ENCODE data around the gene SNAPIN. TPM values are rescaled to one million over a fixed set of nuclear protein-coding genes. Genes with fewer than 3 reads are reported as not detected.

Gene SNAPIN
- total RNA-seq, 1 donor from 2014 or later = 43.2 TPM

GRCh38 chr1:153613406-153613805 is 45.1 kb upstream of the SNAPIN start:
- no peaks in the 10 kb centered on the region for H3K27me3 ChIP-seq
- DNase-seq (ENCODE audit: extremely low spot score in 2 of 2) = no peak
- H3K4me3 ChIP-seq = peak overlapping the region; percentile 52 to 68
- H3K36me3 ChIP-seq = no peaks in the 10 kb centered on the region
- H3K9me3 ChIP-seq = no peaks in the 10 kb centered on the region
- H3K27ac ChIP-seq = peak overlapping the region; percentile 96
- H3K4me1 ChIP-seq = peaks cover 77% of the 10 kb centered on the region
- no peak for TF ChIP-seq POLR2A (IDR thresholded peaks at IDR 0.05)
- no peak for TF ChIP-seq POLR2AphosphoS5 (IDR thresholded peaks at IDR 0.05; ENCODE audit: insufficient read depth in 1 of 2, low read depth in 1 of 2)
- TF ChIP-seq CTCF (IDR thresholded peaks at IDR 0.05) = no peak
- intact Hi-C loops (cut with DNase I) = loop anchor here (5.0 kb wide), 1 partner anchor 101 kb away; no protein-coding TSS in a partner anchor

- no peaks in the 10 kb centered on the region for H3K27me3 ChIP-seq
- TF ChIP-seq CTCF (IDR thresholded peaks at IDR 0.05) = no peak
- TF ChIP-seq POLR2AphosphoS5 (IDR thresholded peaks at IDR 0.05; ENCODE audit: insufficient read depth in 1 of 2, low read depth in 1 of 2) = no peak
- TF ChIP-seq POLR2A (IDR thresholded peaks at IDR 0.05) = no peak
- intact Hi-C loops (cut with DNase I) = loop anchor here (5.0 kb wide), 1 partner anchor 102 kb away; no protein-coding TSS in a partner anchor
- no peaks in the 10 kb centered on the region for H3K36me3 ChIP-seq
- peak overlapping the region; percentile 96 for H3K27ac ChIP-seq
- no peaks in the 10 kb centered on the region for H3K9me3 ChIP-seq
- DNase-seq (ENCODE audit: extremely low spot score in 2 of 2) = no peak
- peaks cover 69% of the 10 kb centered on the region for H3K4me1 ChIP-seq
- H3K4me3 ChIP-seq = peak overlapping the region in 1 of 2 donors; percentile 40
These were observed 44.2 kb upstream of the SNAPIN start for GRCh38 chr1:153614189-153614900.

GRCh38 chr1:153614906-153615305 is 43.6 kb upstream of the SNAPIN start:
- peak overlapping the region; percentile 96 for H3K27ac ChIP-seq
- no peaks in the 10 kb centered on the region for H3K36me3 ChIP-seq
- no peaks in the 10 kb centered on the region for H3K27me3 ChIP-seq
- H3K9me3 ChIP-seq = no peaks in the 10 kb centered on the region
- DNase-seq (ENCODE audit: extremely low spot score in 2 of 2) = no peak
- intact Hi-C loops (cut with DNase I) = loop anchor here (5.0 kb wide), 1 partner anchor 103 kb away; no protein-coding TSS in a partner anchor
- H3K4me3 ChIP-seq = peak overlapping the region in 1 of 2 donors; percentile 40
- TF ChIP-seq POLR2AphosphoS5 (IDR thresholded peaks at IDR 0.05; ENCODE audit: insufficient read depth in 1 of 2, low read depth in 1 of 2) (no peak), POLR2A (IDR thresholded peaks at IDR 0.05) (no peak), CTCF (IDR thresholded peaks at IDR 0.05) (no peak)
- H3K4me1 ChIP-seq = peaks cover 63% of the 10 kb centered on the region

GRCh38 chr1:153615406-153615805 is 43.1 kb upstream of the SNAPIN start:
- TF ChIP-seq POLR2A (IDR thresholded peaks at IDR 0.05) (no peak), CTCF (IDR thresholded peaks at IDR 0.05) (no peak), POLR2AphosphoS5 (IDR thresholded peaks at IDR 0.05; ENCODE audit: insufficient read depth in 1 of 2, low read depth in 1 of 2) (no peak)
- Histone ChIP-seq H3K27me3 (no peaks in the 10 kb centered on the region), H3K36me3 (no peaks in the 10 kb centered on the region), H3K9me3 (no peaks in the 10 kb centered on the region), H3K4me3 (peak overlapping the region in 1 of 2 donors; percentile 40), H3K4me1 (peaks cover 58% of the 10 kb centered on the region), H3K27ac (peak overlapping the region; percentile 96)
- DNase-seq (ENCODE audit: extremely low spot score in 2 of 2) = no peak
- intact Hi-C loops (cut with DNase I) = no loop called here
